SW 1271 (cell line): ENCODE results near the gene AGO3.
"Not testable (repeated sequence)": the region's sequence is repeated elsewhere in the genome, so short reads cannot be mapped to it uniquely, and the experiment has no call there.

Source experiments
- DNase-seq, 2 experiments: peaks; one replicate each; lab custom pipeline; 2025; lab: John Stamatoyannopoulos, UW

The AGO3 gene

DNA sequence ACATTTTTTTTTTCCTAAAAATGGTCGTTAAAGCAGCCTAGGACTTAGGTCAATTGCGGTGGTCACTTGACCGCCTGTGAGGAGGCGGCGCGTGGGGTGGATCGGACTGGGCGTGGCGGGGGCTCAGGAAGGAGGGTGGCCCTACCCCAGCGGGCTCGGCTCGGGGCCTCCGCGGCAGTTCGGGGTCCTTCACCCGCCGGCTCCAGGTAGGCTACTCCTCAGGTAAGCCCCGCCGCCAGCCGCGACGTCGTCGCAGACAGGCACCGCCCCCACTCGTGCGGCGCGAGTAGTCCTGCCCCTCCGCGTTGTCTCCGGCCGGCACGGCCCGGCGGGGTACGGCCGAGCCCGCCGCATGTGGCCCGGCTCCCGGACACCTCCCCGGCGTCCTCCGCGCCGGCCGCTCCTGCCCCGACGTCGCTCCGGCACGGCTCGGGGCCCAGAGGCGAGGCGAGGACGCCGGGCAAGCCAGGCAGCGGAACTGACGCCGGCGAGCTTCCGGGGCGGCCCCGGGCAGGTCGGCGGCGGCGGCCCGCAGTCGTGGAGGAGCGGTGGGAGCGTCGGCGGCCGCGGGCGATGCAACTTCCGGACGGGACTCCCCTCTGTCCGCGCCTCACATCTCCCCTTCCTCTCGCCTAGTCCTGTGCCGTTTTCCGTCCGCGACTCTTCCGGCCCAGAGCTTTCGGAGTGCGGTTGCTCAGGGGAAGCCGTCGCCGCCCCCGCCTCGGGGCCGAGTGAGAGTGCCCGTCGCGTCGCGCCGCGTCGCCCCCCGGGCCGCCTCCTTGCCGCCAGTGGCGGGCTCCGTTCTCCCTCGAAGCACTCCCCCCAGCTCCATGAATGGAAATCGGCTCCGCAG lies at the start of gene AGO3:
TSS of gene AGO3 (plus strand) at position 513 of the 853 bp plus-strand sequence. CDS start at position 835, 322 bp downstream.
- DNase-seq, result peak; percentile 15 to 69

DNA sequence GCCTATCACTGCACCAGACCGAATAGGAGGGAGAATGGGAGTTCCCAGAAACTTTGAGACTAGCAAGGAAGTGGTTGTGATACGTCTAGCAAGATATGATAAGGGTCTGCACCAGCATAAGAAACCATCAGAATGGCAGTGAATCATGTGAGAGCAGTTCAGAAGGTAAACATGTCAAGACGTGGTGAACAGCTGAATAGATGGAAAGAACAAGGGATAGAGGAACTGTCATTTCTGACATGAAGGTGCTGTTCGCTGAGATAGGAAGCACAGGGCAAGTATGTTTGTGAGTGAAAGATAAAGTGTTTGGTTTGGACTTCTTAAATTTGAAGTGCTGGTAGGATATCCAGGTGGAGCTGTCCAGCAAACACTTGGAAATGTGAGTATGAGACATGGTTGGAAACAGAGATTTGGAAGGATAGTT lies 49.0 kb upstream of the AGO3 start:
- DNase-seq, result no peak

DNA sequence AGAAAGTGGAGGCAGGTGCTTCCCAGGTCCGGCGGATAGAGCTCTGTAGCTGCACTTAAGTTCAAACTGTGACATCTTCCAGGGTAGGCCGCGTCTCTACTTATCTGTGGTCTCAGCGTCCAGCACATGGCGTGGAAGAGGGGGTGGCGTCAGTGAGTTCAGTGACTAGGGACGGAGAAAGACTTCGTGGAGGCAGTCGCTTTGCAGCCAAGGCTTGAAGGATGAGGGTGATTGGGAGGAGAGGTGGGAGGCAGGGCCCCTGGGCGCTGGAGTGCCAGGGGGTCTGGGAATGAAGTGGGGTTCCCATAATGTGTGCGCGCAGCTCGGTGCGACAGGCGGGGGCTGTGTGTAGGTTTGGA lies 48.3 kb upstream of the AGO3 start:
- no peak for DNase-seq

DNA sequence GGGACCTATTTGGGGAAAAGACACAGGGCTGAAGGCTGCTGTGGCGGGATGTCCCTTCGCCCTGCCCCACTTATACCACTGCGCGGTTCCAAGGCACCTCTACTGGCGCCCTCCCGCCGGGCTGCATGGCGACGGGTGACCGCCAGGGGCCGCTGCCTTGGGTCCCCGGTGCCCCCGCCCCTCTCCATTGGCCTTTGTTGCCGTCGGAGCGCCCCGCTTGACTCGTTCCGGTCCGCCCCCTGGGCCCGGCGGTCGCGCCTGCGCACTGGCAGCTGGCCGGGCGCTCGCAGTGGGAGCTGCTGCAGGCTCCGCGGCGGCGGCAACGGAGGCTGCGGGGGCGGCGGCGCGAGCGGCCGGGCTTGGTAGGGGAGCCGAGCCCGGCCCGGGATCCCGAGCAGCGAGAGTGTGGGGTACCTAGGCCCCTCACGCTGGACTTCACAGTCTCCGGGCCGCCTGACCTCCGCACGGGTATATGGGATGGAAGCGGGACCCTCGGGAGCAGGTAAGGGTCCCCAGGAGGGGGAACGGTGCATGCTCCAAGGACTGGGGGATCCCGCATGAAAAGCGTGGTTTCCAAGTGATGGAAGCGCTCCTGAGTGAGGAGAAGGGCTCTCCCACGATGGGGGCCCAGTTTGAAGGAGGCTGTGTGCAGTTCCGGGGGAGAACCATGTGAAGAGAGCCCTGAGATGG lies 47.8 kb upstream of the AGO3 start, which contains the start of gene AGO1:
TSS of gene AGO1 (plus strand) at position 265 of the 690 bp plus-strand sequence. CDS start at position 478, 213 bp downstream.
- peak; percentile 7 to 78 for DNase-seq

DNA sequence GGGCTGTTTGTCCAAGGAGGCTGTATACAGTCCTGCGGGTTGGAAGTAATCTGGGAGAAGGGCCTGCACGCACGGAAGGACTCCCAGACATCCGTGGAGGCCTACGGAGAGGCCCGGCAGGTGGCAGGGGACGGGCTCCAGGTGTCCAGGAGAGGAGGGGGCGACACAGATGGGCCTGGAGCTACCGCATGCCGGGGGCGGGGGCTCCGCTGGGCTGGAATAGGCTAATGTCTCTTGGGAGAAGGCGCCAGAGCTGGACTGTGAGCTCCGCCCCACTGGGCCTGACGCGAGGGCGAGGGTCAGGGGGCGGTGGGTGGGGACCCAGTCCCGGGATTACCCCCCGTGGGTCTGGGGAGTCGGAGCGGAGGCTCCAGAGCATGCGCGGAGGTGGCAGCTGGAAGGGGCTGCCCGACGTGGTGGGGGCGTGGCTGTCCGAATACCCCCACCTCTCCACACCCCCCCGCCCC lies 47.2 kb upstream of the AGO3 start:
- DNase-seq, result peak in 1 of 2 experiments; percentile 15

DNA sequence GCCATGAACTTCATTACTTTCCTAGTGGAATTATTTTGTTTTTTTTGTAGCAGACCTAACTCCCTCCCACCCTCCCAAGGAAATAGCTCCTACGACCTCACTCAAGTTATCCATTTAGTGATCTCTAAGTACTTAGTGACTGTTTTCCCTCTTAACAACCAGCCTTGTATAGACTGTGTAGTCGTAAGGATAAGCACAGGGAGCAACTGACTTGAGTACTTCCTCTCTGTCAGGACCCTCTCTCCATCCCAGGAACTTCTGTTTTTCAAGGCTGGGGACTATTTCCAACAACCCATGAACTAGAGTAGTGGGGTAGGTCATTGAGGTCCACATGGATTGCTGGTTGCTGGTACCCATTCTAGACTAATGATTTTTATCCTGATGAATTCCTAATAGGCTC lies 46.0 kb upstream of the AGO3 start:
- no peak for DNase-seq

DNA sequence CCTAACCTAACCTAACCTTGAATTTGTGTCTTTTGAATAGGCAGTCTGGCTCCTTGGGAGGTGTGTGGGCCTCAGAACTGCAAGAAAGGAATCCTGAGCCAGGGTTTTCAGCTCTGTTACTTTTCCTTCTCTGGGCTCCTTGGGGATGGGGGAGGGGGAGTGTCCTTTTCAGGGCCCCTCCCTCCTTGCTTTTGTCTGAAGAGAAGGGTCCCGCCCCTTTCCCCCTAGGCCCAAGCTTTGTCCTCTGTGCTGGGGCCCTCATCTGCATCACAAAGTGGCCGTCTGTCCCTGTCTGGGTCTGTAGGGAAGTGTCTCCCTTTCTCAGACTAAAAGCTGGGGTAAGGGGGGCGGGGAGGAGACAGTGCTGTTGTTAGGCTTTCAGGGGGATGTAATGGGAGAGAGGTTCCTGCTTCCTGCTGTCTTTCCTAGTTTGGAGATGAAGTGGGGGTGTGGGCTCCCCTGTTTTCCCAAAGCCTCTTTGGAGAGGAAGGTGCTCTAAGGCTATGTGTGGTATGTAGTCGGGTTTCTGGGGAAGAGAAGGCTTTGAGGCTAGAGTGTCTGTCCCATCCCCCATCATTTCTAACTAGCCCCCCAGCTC lies 44.8 kb upstream of the AGO3 start:
- no peak for DNase-seq

DNA sequence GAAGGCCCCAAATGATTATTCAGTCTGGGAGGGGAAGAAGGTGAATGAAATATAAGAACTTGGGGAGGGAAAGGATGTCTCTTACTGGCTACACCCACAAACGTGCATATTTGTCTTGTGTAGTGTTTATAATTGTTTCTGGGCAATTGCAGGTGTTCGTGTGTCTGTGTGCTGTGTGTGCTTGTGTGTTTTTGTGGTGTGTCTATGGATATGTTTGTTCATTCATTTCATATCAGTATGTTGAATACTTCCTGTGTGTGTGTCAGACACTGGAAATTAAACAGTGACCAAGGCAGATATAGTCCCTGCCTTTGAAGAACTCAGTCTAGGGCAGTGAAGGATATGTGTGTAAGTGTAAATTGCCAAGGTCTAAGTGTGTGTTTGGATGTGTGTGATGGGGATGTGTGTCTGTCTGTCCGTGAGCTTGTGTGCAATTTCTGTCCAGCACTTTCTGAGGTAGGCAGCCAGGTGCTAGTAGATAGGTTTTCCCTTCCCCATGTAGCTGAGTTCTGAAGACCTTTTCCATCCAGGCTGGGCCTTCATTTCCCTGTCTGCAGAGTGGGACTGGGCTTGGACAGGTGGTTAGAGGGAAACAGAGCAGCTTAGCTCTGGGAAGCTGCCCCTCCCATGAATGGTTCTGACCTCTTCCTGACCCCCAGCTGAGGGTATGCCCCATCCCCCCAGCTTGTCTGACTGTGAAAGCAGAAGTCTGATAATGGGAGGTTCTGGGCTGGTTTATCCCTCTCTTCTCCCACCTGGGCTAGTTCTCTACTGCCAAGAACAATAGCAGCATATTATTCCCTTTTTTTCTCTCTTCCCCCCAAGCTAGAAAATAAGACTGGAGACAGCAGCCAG lies 44.1 kb upstream of the AGO3 start:
- DNase-seq, result no peak

DNA sequence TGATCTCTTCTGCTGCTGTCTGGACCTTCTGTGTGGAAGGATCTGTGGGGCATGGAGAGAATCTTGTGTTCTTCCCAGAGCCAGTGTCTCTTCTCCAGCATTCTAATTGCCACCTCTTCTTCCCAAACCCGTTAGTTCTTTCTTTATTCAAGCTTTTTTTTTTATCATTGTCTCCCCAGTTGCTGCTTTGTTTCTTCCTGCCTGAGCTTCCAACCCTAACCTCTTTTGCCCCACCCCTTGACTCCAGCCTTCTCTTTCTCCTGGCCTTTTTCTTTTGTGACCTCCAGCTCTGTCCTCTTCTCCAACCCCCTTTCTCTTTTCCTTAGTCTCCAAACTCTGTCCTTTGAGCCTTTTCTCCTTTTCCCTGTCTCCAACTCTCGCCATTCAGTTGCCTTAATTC lies 43.4 kb upstream of the AGO3 start:
- DNase-seq, result no peak

DNA sequence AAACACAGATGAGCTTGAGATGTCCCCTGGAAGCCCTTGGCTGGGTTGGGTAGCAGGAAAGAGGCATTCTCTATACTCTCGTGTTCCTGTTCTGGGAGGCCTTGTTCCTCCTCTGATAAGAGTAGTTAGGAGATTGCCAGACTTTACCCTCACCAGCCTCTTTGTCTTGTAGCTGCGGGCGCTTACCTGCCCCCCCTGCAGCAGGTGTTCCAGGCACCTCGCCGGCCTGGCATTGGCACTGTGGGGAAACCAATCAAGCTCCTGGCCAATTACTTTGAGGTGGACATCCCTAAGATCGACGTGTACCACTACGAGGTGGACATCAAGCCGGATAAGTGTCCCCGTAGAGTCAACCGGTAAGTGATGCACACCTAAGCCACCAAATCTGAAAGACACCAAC lies 42.6 kb upstream of the AGO3 start:
- DNase-seq, result no peak

DNA sequence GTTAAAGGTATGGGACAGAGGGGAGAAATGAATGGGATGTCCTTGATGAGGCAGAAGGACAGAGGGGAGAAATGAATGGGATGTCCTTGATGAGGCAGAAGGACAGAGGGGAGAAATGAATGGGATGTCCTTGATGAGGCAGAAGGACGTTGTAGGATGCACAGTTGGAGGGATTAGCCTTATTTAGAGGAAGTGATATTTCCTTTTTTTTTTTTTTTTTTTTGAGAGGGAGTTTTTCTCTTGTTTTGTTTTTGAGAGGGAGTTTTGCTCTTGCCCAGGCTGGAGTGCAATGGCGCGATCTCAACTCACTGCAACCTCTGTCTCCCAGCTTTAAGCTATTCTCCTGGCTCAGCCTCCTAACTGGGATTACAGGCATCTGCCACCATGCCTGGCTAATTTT lies 41.9 kb upstream of the AGO3 start:
- DNase-seq, result not testable (repeated sequence)

DNA sequence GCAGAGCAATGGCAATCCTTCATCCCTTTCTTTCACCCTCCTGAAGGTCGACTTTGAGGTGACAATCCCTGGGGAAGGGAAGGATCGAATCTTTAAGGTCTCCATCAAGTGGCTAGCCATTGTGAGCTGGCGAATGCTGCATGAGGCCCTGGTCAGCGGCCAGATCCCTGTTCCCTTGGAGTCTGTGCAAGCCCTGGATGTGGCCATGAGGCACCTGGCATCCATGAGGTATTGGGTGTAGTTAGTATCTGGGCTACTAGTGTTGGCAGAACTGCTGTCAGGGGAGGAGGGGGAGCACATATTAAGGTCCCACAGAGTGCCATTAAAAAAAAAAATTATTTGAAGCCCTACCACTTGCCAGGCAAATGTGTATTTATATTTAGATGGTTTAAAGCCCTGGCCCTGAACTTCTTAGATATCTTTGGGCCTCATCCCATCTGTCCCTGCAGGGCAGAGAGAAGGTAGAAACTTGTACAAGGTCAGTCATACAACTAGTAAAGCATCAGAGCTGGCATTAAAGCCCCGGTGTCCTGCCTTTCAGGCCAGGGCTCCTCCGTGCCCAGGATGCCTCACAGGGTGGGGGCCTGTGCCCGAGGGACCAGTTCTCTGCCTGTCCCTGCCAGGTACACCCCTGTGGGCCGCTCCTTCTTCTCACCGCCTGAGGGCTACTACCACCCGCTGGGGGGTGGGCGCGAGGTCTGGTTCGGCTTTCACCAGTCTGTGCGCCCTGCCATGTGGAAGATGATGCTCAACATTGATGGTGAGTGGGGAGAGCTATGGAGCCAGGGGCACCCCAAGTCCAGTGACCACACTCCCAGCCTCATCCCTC lies 37.6 kb upstream of the AGO3 start:
- DNase-seq, result no peak

DNA sequence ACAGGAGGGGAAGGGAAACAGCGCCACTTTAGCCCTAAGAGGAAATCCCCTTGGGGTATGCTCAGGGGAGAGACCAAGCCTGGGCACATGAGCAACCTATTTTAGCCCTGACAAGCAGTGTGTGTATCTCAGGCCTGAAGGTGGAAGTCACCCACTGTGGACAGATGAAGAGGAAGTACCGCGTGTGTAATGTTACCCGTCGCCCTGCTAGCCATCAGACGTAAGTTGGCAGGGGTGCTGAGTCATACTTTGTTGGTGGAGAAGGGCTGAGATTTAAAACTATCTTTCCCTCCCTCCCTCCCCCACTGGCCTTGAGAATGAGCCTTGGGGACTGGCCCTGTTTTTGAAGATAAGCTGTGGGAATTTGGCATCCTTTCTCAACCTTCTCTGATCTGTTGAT lies 36.7 kb upstream of the AGO3 start:
- DNase-seq, result no peak

DNA sequence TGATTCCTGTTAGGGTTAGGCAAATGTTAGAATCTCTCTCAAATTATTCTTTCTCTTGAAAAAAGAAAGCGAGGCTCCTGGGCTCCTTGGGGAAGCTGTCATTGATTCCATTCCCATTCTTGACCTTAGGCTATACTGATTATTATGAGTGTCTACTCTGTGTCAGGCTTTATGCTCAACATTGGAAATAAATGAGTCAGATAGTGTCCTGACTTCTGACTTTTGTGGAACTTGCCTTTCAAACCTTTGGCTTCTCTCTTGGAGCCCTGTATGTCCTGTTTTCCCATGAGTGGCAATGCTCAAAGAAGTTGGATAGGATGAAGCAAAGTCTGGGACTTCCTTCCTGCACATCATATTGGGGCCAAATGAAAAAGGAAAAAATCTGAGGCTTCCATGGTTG lies 36.2 kb upstream of the AGO3 start:
- no peak for DNase-seq

DNA sequence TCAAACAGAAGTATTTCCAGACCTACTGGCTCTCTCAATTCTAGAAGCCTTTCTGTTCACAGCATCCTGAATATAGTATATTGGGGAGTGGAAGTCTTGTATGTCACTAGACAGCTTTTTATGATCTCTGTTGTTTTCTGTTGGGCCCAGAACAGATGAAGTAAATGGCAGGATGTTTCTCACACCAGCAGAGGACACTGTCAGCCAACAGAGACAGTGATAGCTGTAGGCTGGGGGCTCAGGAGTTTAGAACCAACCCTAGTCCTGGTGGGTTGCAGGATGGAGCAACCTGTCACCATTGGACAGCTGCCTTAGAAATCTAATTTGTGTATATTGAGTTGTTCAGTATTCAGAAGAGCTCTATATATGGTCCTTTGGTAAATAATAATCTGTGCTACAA lies 31.0 kb upstream of the AGO3 start:
- DNase-seq, result no peak

DNA sequence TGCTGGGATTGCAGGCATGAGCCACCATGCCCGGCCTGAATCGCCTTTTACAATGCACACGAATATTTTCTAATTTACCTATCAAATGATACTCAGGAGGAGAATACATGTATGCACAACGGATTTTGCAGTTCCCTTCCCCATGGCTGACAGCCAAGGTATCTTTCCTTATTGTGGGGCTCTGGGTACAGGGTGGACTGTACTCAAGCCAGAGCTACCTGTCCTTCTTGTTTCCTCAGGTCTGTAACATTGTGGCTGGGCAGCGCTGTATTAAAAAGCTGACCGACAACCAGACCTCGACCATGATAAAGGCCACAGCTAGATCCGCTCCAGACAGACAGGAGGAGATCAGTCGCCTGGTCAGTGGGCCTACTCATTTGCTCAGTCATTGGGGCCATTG lies 29.7 kb upstream of the AGO3 start:
- DNase-seq, result no peak

DNA sequence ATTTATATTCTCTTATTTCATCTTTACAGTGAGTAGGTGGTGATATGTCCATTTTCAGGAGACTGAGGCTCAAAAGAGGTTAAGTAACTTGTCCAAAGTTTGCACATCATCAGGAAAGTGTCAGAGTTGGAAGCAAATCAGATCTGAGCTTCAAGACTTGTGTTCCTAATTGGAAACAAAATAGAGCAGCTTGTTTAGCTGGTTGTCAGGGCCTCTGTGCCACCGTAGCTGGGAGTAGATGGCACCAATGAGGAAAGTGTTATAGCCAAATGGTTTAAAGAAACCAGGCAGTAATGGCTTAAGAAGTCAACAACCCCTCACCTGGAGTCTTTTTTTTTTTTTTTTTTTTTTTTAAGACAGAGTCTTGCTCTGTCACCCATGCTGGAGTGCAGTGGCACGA lies 28.2 kb upstream of the AGO3 start:
- no peak for DNase-seq

DNA sequence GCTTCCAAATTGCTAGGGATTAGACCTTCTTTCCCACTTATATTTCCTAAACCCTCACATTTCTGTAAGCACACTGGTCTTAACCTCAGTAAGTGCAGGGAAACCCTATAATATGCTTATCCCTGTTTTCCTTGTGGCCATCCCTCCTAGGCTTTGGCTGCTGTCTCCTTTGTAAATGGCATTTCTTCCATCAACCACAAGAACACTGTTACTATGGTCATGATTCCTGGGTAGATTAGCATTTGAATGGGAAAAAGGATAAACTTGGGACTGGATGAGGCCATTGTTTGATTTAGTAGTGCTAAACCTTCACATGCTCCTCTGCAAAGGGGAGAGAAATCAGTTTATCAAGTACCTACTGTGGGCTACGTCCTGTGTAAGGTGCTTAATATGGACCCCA lies 16.2 kb upstream of the AGO3 start:
- no peak for DNase-seq

DNA sequence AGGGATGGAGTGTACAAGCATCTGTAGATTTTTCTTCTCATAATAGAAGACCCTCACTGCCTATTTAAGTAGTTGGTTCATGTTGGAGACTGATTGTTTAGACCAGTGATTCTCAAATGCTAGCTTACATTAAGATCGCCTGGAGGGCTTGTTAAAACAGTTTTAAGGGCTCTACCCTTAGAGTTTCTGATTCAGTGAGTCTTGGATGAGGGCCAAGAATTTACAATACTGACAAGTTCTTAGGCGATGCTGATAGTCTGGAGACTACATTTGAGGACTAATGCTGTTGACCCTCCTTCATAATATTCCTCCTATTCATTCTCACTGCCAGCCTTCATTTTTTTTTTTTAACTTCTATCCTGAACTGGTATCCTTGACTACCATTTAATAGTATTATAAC lies 15.2 kb upstream of the AGO3 start:
- no peak for DNase-seq

DNA sequence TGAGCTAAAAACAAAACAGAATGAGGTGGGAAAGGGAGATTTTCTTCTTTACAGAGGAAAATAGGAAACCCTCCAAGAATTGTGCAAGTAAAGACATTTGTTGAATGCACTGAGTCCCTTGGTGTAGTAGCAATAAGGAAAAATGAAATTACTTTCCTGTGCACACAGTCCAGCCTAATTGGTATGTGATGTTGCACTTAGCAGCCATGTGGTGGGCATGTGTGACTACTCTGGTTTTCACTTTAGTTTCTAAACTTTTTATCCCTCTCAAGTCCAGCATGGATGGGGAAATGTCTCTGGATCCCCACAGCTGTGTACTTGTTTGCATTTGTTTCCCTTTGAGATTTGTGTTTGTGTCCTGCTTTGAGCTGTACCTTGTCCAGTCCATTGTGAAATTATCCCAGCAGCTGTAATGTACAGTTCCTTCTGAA lies 7.1 kb upstream of the AGO3 start:
- DNase-seq, result no peak

DNA sequence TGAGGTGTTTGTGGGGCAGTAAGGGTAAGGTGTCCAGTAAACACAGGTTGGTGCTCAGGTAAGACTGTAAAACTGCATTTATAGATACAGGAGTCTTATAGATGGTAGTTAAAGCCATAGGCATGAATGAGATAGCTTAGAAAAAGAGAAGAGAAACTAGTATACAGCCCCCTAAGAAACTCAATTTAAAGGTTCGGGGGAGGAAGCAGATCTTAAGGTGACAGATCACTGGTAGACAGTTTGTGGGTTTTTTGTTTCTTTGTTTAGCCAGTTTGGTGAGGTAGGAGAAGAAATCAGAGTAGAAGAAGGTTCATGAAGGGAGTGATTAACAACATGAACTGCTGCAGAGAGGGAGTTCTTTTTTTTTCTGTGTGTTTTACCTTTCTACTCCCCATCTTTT lies 6.1 kb upstream of the AGO3 start:
- no peak for DNase-seq
